ENCODE measurements around the gene MRPL39. TPM values are rescaled to one million over a fixed set of nuclear protein-coding genes. Genes with fewer than 3 reads are reported as not detected.

MRPL39 gene
- total RNA-seq, 1 donor from 2014 or later = 34.2 TPM

GRCh38 chr21:25550352-25551120 is 56.7 kb downstream of the MRPL39 start:
- FAIRE-seq = no peak
- no peak for DNase-seq (ENCODE audit: low spot score in 2 of 2)

DNA sequence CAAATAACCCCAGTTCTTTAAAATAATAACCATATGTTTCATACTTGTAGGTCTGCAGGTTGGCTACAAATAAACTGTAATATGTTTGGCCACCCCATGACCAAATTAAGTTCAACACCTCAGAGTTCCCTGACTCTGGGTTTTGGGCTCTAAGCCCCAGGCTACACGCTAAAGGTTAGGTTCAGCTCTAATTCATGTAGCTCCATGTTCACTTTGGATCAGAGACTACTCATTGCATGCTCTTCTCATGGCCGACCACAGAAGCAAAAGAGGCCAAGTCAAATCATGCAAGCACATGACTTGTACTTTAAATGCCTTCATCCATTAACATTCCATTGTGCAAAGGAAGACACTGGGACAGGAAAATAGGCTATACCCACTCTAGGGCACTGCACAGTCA is 66.2 kb downstream of the MRPL39 start:
- DNase-seq (ENCODE audit: low spot score in 2 of 2) (no peak), FAIRE-seq (no peak)

DNA sequence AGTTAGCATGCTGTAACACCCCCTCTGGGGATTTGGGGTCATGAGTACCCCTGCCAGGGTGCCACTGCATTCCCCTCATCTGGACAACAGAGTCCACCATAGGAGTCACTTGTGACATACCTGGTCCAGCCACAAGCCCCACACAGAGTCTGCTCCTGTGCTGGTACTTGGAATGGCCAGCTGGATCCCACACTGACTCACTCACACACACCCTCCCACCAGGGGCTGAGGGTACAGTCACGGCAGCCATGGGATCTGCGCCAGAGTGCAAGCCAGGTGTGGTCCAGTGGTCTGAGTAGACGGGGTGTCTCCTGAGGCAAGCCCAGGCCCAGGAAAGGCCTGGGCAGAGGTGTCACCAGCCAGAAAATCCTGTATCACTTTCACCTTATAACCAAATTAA is 67.7 kb downstream of the MRPL39 start:
- no peak for DNase-seq (ENCODE audit: low spot score in 2 of 2)
- no peak for FAIRE-seq

GRCh38 chr21:25537174-25537573 is 70.1 kb downstream of the MRPL39 start:
- DNase-seq (ENCODE audit: low spot score in 2 of 2) (no peak), FAIRE-seq (no peak)

DNA sequence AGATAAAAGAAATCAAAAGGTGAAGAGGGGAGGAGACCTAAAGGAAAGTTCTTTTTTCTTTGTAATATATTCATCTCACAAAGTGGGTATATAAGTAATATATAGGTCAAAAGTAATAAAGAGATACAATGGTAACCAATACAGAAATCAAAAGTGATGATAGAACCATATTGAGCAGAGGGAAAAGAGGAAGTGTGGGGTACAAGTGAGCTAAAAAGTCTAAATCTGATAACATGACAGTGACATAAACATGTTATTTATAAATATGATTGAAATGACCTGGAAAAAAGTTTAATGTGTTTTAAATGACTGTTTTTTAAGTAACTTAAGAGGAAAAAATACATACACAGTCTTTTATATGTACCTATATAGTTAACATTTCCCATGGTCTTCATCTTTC is 70.5 kb downstream of the MRPL39 start:
- no peak for DNase-seq (ENCODE audit: low spot score in 2 of 2)
- FAIRE-seq = no peak

DNA sequence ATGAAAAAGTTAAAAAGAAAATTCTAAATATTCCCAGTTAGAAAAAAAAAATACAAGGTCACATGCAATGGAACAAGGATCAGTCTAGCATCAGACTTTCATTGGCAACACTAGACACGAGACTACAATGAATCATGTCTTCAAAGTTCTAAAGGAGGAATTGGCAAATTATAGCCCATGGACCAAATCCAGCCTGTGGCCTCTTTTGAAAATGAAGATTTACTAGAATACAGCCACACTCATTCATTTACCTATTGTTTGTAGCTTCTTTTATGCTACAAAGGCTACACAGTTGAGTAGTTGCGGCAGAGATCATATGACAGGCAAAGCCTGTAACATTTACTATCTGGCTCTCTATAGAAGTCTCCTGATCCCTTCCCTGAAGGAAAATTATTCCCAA is 71.4 kb downstream of the MRPL39 start:
- FAIRE-seq (no peak), DNase-seq (ENCODE audit: low spot score in 2 of 2) (no peak)

Other genes with a start within 250 kb of the MRPL39 start
- gene JAM2, start 31.8 kb upstream of the MRPL39 start, total RNA-seq = 15.5 TPM
- gene ATP5PF, start 127.4 kb upstream of the MRPL39 start, total RNA-seq = 57.9 TPM
- 42.8 TPM for gene GABPA, start 127.5 kb upstream of the MRPL39 start, total RNA-seq